H9 (cell line): Measurements from ENCODE around the gene CADPS. TPM values are rescaled to one million over a fixed set of nuclear protein-coding genes. Genes with fewer than 3 reads are reported as not detected.

Experiments
- DNase-seq: peaks from one replicate; pipeline ENCODE4 v3.0.0-alpha.2; 2017
- H2AFZ ChIP-seq: one replicate; pipeline ENCODE4 v1.6.1; 2013; ENCODE audit warnings: mild to moderate bottlenecking, low read length, control low read depth, moderate library complexity
- H2AK5ac ChIP-seq: 2 replicates; pipeline ENCODE4 v1.6.1; 2013; ENCODE audit warnings: low read length, control low read depth, mixed read lengths; ENCODE audit not compliant: insufficient read length
- H2BK120ac ChIP-seq: one replicate; pipeline ENCODE4 v1.6.1; 2013; ENCODE audit warnings: low read depth, mild to moderate bottlenecking, low read length, control low read depth, inconsistent platforms; ENCODE audit not compliant: poor library complexity, severe bottlenecking
- H2BK12ac ChIP-seq: 2 replicates; pipeline ENCODE4 v1.6.1; 2013; ENCODE audit warnings: low read length, control low read depth, mixed read lengths, low read depth; ENCODE audit not compliant: insufficient read length
- H2BK15ac ChIP-seq: 2 replicates; pipeline ENCODE4 v1.6.1; 2013; ENCODE audit warnings: low read depth, low read length, control low read depth
- H2BK20ac ChIP-seq: one replicate; pipeline ENCODE4 v1.6.1; 2013; ENCODE audit warnings: low read depth, mild to moderate bottlenecking, low read length, control low read depth, inconsistent platforms; ENCODE audit not compliant: poor library complexity, severe bottlenecking
- H2BK5ac ChIP-seq: 2 replicates; pipeline ENCODE4 v1.6.1; 2013; ENCODE audit warnings: low read length, control low read depth, mixed read lengths; ENCODE audit not compliant: insufficient read length
- H3K14ac ChIP-seq: 2 replicates; pipeline ENCODE4 v1.6.1; 2013; ENCODE audit warnings: low read length, control low read depth; ENCODE audit not compliant: insufficient read depth
- H3K18ac ChIP-seq: 2 replicates; pipeline ENCODE4 v1.6.1; 2013; ENCODE audit warnings: low read depth, mild to moderate bottlenecking, mixed read lengths, low read length, control low read depth; ENCODE audit not compliant: insufficient read length
- H3K23ac ChIP-seq: 2 replicates; pipeline ENCODE4 v1.6.1; 2013; ENCODE audit warnings: low read length, control low read depth, mixed read lengths, low read depth; ENCODE audit not compliant: insufficient read length
- H3K23me2 ChIP-seq: 2 replicates; pipeline ENCODE4 v1.6.1; 2013; ENCODE audit warnings: low read depth, mild to moderate bottlenecking, mixed read lengths, low read length, control low read depth; ENCODE audit not compliant: insufficient read length, poor library complexity, severe bottlenecking
- H3K27ac ChIP-seq: 2 replicates; pipeline ENCODE4 v1.5.1; 2013; ENCODE audit warnings: low read length, control low read depth, mixed read lengths, low read depth; ENCODE audit not compliant: insufficient read length
- H3K27me3 ChIP-seq: 2 replicates; pipeline ENCODE4 v1.6.1; 2013; ENCODE audit warnings: low read length, control low read depth, inconsistent platforms; ENCODE audit not compliant: insufficient read depth
- H3K4ac ChIP-seq: 2 replicates; pipeline ENCODE4 v1.6.1; 2013; ENCODE audit warnings: low read depth, mild to moderate bottlenecking, control low read depth, inconsistent platforms, low read length, moderate library complexity
- H3K4me1 ChIP-seq: 2 replicates; pipeline ENCODE4 v1.6.1; 2013; ENCODE audit warnings: low read length, control low read depth, inconsistent platforms; ENCODE audit not compliant: insufficient read depth
- H3K4me2 ChIP-seq: 2 replicates; pipeline ENCODE4 v1.6.1; 2013; ENCODE audit warnings: low read length, control low read depth, mixed read lengths; ENCODE audit not compliant: insufficient read length, insufficient read depth
- H3K56ac ChIP-seq: 2 replicates; pipeline ENCODE4 v1.6.1; 2013; ENCODE audit warnings: low read depth, mild to moderate bottlenecking, mixed read lengths, low read length, control low read depth; ENCODE audit not compliant: insufficient read length
- H3K79me1 ChIP-seq: 2 replicates; pipeline ENCODE4 v1.6.1; 2013; ENCODE audit warnings: low read depth, mild to moderate bottlenecking, moderate library complexity, low read length, control low read depth, inconsistent platforms; ENCODE audit not compliant: insufficient read depth, poor library complexity, severe bottlenecking
- H3K79me2 ChIP-seq: 2 replicates; pipeline ENCODE4 v1.6.1; 2013; ENCODE audit warnings: low read length, control low read depth, inconsistent platforms; ENCODE audit not compliant: insufficient read depth
- H3K9ac ChIP-seq: 2 replicates; pipeline ENCODE4 v1.6.1; 2013; ENCODE audit warnings: low read length, control low read depth, mixed read lengths; ENCODE audit not compliant: insufficient read length; ENCODE audit errors: extremely low read depth
- H3K9me3 ChIP-seq: one replicate; pipeline ENCODE4 v1.6.1; 2013; ENCODE audit warnings: low read depth, low read length, inconsistent platforms; ENCODE audit not compliant: control insufficient read depth
- H3T11ph ChIP-seq: one replicate; pipeline ENCODE4 v1.6.1; 2013; ENCODE audit warnings: mild to moderate bottlenecking, low read length, control low read depth, inconsistent platforms
- H4K20me1 ChIP-seq: one replicate; pipeline ENCODE4 v1.6.1; 2013; ENCODE audit not compliant: control insufficient read depth, insufficient read length, insufficient read depth
- H4K5ac ChIP-seq: 2 replicates; pipeline ENCODE4 v1.6.1; 2013; ENCODE audit warnings: low read depth, mild to moderate bottlenecking, mixed read lengths, low read length, control low read depth; ENCODE audit not compliant: insufficient read length
- H4K8ac ChIP-seq: replicated peaks from 2 replicates; pipeline ENCODE4 v1.6.1; 2013; ENCODE audit warnings: low read length, control low read depth, mixed read lengths, low read depth; ENCODE audit not compliant: insufficient read length
- H4K91ac ChIP-seq: 2 replicates; pipeline ENCODE4 v1.6.1; 2013; ENCODE audit warnings: low read depth, mild to moderate bottlenecking, moderate library complexity, mixed read lengths, low read length, control low read depth; ENCODE audit not compliant: insufficient read length
- H3K27ac Mint-ChIP-seq, 3 experiments: 2 replicates in 2 of 3; 3 replicates in 1 of 3; pipeline ENCODE4 v1.8.0; 2020 to 2021; ENCODE audit warnings: mixed read lengths in 3 of 3, mild to moderate bottlenecking in 1 of 3, moderate library complexity in 1 of 3
- H3K27me3 Mint-ChIP-seq: 2 replicates; pipeline ENCODE4 v1.8.0; 2021; ENCODE audit warnings: low read depth, mild to moderate bottlenecking, moderate library complexity, mixed read lengths
- H3K36me3 Mint-ChIP-seq, 3 experiments: 2 replicates in 2 of 3; 3 replicates in 1 of 3; pipeline ENCODE4 v1.8.0; 2020 to 2021; ENCODE audit warnings: low read depth in 3 of 3, mixed read lengths in 3 of 3; ENCODE audit not compliant: insufficient read depth in 1 of 3
- H3K4me1 Mint-ChIP-seq, 2 experiments: 2 replicates each; pipeline ENCODE4 v1.8.0; 2020; ENCODE audit warnings: mixed read lengths in 2 of 2
- H3K4me3 Mint-ChIP-seq, 2 experiments: 2 replicates in 1 of 2; 3 replicates in 1 of 2; pipeline ENCODE4 v1.8.0; 2020 to 2021; ENCODE audit warnings: mild to moderate bottlenecking in 2 of 2, mixed read lengths in 2 of 2, moderate library complexity in 1 of 2
- H3K9me3 Mint-ChIP-seq, 2 experiments: 2 replicates in 1 of 2; 3 replicates in 1 of 2; pipeline ENCODE4 v1.8.0; 2020; ENCODE audit warnings: mild to moderate bottlenecking in 2 of 2, mixed read lengths in 2 of 2, moderate library complexity in 1 of 2
- WGBS: extraction: QIAGEN DNeasy Blood & Tissue Kit; methylation state at CpG from one replicate; pipeline ENCODE4 v1.1.7; 2013; ENCODE audit warnings: missing lambda C conversion rate, low lambda C conversion rate, mixed read lengths; ENCODE audit not compliant: insufficient read length; ENCODE audit errors: extremely low coverage; 5-methylcytosine and 5-hydroxymethylcytosine counted together
- total RNA-seq: library from RNA; stranded (reverse); gene quantifications from 2 replicates; pipeline ENCODE4 v1.2.1, GENCODE V29; 2021
- TF ChIP-seq, protein P1 (sequence below): fragments of 200-600 bp; sonication (generic); conservative IDR thresholded peaks from 3 replicates; pipeline ENCODE4 v1.8.0; 2021; ENCODE audit warnings: antibody characterized with exemption, mild to moderate bottlenecking

The CADPS gene
- total RNA-seq, 1 experiment from 2014 or later: 6.6 TPM

DNA sequence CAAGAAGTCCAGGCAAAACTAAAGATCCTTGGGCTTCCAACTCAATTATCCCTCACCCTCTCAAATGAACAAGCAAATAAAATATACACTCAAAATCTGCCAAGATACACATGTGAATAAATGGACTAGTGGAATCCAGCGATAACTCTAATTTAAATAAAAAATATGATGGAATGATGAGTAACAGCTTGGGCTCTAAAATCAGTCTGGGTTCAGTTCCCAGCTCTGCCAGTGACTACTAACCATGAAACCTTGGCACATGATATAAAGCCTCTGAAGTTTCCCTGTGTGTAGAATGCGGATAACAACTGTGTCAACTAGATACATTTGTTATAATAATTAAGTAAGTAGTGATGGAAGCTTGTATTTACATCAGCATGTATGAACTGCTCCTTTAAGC, 81.3 kb downstream of the CADPS start:
- H3K18ac ChIP-seq: no peak overlapping the region
- no peak overlapping the region for H3K56ac ChIP-seq
- WGBS: no CpG with 5 or more reads among the region's 2 CpGs
- no peaks in the 10 kb centered on the region for H3K79me2 ChIP-seq
- H2BK5ac ChIP-seq: no peak overlapping the region
- no peak overlapping the region for H2BK15ac ChIP-seq
- no peak overlapping the region for H2AFZ ChIP-seq
- no peaks in the 10 kb centered on the region for H3K23me2 ChIP-seq
- no peak overlapping the region for H2BK120ac ChIP-seq
- H4K91ac ChIP-seq: no peak overlapping the region
- Mint-ChIP-seq H3K4me3 (no peak overlapping the region), H3K36me3 (no peaks in the 10 kb centered on the region; a peak in 2 of 7 replicates), H3K9me3 (no peaks in the 10 kb centered on the region), H3K27me3 (no peaks in the 10 kb centered on the region), H3K27ac (no peak overlapping the region), H3K4me1 (peaks cover 15 to 17% of the 10 kb centered on the region in 2 experiments)
- no peak overlapping the region for H4K5ac ChIP-seq
- no peak overlapping the region for H2BK12ac ChIP-seq
- no peaks in the 10 kb centered on the region for H4K20me1 ChIP-seq
- TF ChIP-seq, protein P1, sequence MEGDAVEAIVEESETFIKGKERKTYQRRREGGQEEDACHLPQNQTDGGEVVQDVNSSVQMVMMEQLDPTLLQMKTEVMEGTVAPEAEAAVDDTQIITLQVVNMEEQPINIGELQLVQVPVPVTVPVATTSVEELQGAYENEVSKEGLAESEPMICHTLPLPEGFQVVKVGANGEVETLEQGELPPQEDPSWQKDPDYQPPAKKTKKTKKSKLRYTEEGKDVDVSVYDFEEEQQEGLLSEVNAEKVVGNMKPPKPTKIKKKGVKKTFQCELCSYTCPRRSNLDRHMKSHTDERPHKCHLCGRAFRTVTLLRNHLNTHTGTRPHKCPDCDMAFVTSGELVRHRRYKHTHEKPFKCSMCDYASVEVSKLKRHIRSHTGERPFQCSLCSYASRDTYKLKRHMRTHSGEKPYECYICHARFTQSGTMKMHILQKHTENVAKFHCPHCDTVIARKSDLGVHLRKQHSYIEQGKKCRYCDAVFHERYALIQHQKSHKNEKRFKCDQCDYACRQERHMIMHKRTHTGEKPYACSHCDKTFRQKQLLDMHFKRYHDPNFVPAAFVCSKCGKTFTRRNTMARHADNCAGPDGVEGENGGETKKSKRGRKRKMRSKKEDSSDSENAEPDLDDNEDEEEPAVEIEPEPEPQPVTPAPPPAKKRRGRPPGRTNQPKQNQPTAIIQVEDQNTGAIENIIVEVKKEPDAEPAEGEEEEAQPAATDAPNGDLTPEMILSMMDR: no peak
- no peak overlapping the region for H3K4me2 ChIP-seq
- no peak for DNase-seq
- no peak overlapping the region for H3K9ac ChIP-seq
- H3K14ac ChIP-seq: no peak overlapping the region
- no peaks in the 10 kb centered on the region for H3K9me3 ChIP-seq
- H4K8ac ChIP-seq: no peak overlapping the region
- no peaks in the 10 kb centered on the region for H3K79me1 ChIP-seq
- H3K23ac ChIP-seq: no peak overlapping the region
- H3T11ph ChIP-seq: no peak overlapping the region
- no peak overlapping the region for H3K4ac ChIP-seq
- peaks cover 8% of the 10 kb centered on the region; the same call in 1 of the 2 replicates for H3K4me1 ChIP-seq
- no peak overlapping the region for H2AK5ac ChIP-seq
- no peak overlapping the region for H3K27ac ChIP-seq
- no peak overlapping the region for H2BK20ac ChIP-seq
- no peaks in the 10 kb centered on the region for H3K27me3 ChIP-seq
